Endothelial cell (in vitro differentiated cells): ENCODE results near the gene AP2A1. TPM values are rescaled to one million over a fixed set of nuclear protein-coding genes. Genes with fewer than 3 reads are reported as not detected.
"Not testable (repeated sequence)": the region's sequence is repeated elsewhere in the genome, so short reads cannot be mapped to it uniquely, and the experiment has no call there.

Experiments
- DNase-seq: peaks from one replicate; pipeline ENCODE4 v3.0.0; 2021; ENCODE audit warnings: low spot score
- H3K27ac Mint-ChIP-seq: one replicate; pipeline ENCODE4 v1.8.0; 2021; ENCODE audit warnings: mixed read lengths, inconsistent platforms; ENCODE audit not compliant: unreplicated experiment
- H3K27me3 Mint-ChIP-seq: one replicate; pipeline ENCODE4 v1.8.0; 2021; ENCODE audit warnings: mild to moderate bottlenecking, moderate library complexity, mixed read lengths, inconsistent platforms; ENCODE audit not compliant: unreplicated experiment
- H3K36me3 Mint-ChIP-seq: one replicate; pipeline ENCODE4 v1.8.0; 2021; ENCODE audit warnings: mild to moderate bottlenecking, low read depth, mixed read lengths, inconsistent platforms; ENCODE audit not compliant: unreplicated experiment
- H3K4me1 Mint-ChIP-seq: one replicate; pipeline ENCODE4 v1.8.0; 2021; ENCODE audit warnings: mild to moderate bottlenecking, mixed read lengths, inconsistent platforms; ENCODE audit not compliant: unreplicated experiment
- H3K4me3 Mint-ChIP-seq: one replicate; pipeline ENCODE4 v1.8.0; 2021; ENCODE audit warnings: mild to moderate bottlenecking, mixed read lengths, inconsistent platforms; ENCODE audit not compliant: unreplicated experiment
- H3K9me3 Mint-ChIP-seq: one replicate; pipeline ENCODE4 v1.8.0; 2021; ENCODE audit warnings: mixed read lengths, inconsistent platforms; ENCODE audit not compliant: unreplicated experiment
- CTCF ChIP-seq: fragments of 200-600 bp; sonication (generic); IDR thresholded peaks from one replicate; pipeline ENCODE4 v1.5.0; 2021; ENCODE audit warnings: antibody characterized with exemption; ENCODE audit not compliant: unreplicated experiment
- long read RNA-seq: library from polyadenylated mRNA; unstranded; transcript quantifications from one replicate; pipeline ENCODE4 v2.0.0, GENCODE V29; 2020; ENCODE audit not compliant: unreplicated experiment
- total RNA-seq: library from RNA; stranded (reverse); fragmentation: NEBNext Ultra II Directional; extraction: Animal tissue kit (Norgen Biotek cat#: 25700); gene quantifications from one replicate; pipeline ENCODE4 v1.2.1, GENCODE V29; 2021; ENCODE audit not compliant: unreplicated experiment

AP2A1 gene
- 191 TPM for total RNA-seq
- long read RNA-seq, partial matches to known transcripts = 14 of 24 reads
- long read RNA-seq, other reads (novel, unspliced or antisense) = 5 of 24 reads

- Mint-ChIP-seq H3K27ac (peak within 1 kb of the TSS; percentile 96), H3K9me3 (no peaks in the 10 kb centered on the region), H3K27me3 (peaks cover 20% of the 10 kb centered on the region), H3K4me3 (peak within 1 kb of the TSS; percentile 98), H3K36me3 (peaks cover 10% of the 10 kb centered on the region), H3K4me1 (peaks cover 27% of the 10 kb centered on the region)
- TF ChIP-seq CTCF = no peak
- DNase-seq = no peak
Observed at GRCh38 chr19:49766930-49767299, at the start of gene AP2A1. AP2A1 (plus strand) TSS chr19:49767001; CDS start chr19:49767134, 133 bp downstream.

- DNase-seq = no peak
- TF ChIP-seq CTCF = no peak
- Mint-ChIP-seq H3K4me1 (peaks cover 24% of the 10 kb centered on the region), H3K27me3 (peaks cover 16% of the 10 kb centered on the region), H3K9me3 (no peaks in the 10 kb centered on the region), H3K36me3 (no peaks in the 10 kb centered on the region), H3K4me3 (no peak overlapping the region), H3K27ac (peak overlapping the region; percentile 94)
Observed at GRCh38 chr19:49718511-49718910, 48.3 kb upstream of the AP2A1 start.

- no peak for TF ChIP-seq CTCF
Observed at GRCh38 chr19:49718991-49719390, 47.8 kb upstream of the AP2A1 start.

GRCh38 chr19:49719420-49719819, 47.4 kb upstream of the AP2A1 start:
- not testable (repeated sequence) for H3K9me3 Mint-ChIP-seq, H3K4me3 Mint-ChIP-seq, H3K36me3 Mint-ChIP-seq, DNase-seq
- Mint-ChIP-seq H3K4me1 (peaks cover 24% of the 10 kb centered on the region), H3K27me3 (peaks cover 13% of the 10 kb centered on the region), H3K27ac (peak overlapping the region; percentile 93)

More at GRCh38 chr19:49718991-49719390, 47.8 kb upstream of the AP2A1 start:
- H3K4me1 Mint-ChIP-seq = peaks cover 24% of the 10 kb centered on the region
- DNase-seq = no peak
- no peaks in the 10 kb centered on the region for H3K9me3 Mint-ChIP-seq
- no peaks in the 10 kb centered on the region for H3K36me3 Mint-ChIP-seq
- H3K27me3 Mint-ChIP-seq = peaks cover 16% of the 10 kb centered on the region
- no peak overlapping the region for H3K4me3 Mint-ChIP-seq
- H3K27ac Mint-ChIP-seq = peak overlapping the region; percentile 93

GRCh38 chr19:49727217-49728030, 39.4 kb upstream of the AP2A1 start:
- Mint-ChIP-seq H3K27ac (no peak overlapping the region), H3K4me1 (no peaks in the 10 kb centered on the region)

More at GRCh38 chr19:49727217-49728030, 39.4 kb upstream of the AP2A1 start:
- no peak overlapping the region for H3K4me3 Mint-ChIP-seq
- peaks cover 4% of the 10 kb centered on the region for H3K27me3 Mint-ChIP-seq
- H3K36me3 Mint-ChIP-seq = peaks cover 8% of the 10 kb centered on the region
- no peak for DNase-seq
- no peaks in the 10 kb centered on the region for H3K9me3 Mint-ChIP-seq
- no peak for TF ChIP-seq CTCF
